Measurements from ENCODE around the gene PTTG2. TPM values are rescaled to one million over a fixed set of nuclear protein-coding genes. Genes with fewer than 3 reads are reported as not detected.
A peak's percentile ranks its signal among the peaks of the same experiment; 100 is the strongest.

PTTG2 gene
- total RNA-seq, 2 donors from 2014 or later: 1.3 to 9.2 TPM

GRCh38 chr4:37998226-37998625, 38.0 kb downstream of the PTTG2 start:
- WGBS, 2 donors: 73 to 81% methylated on average over 9 of the region's 9 CpGs
- Histone ChIP-seq H3K9me3 (no peaks in the 10 kb centered on the region), H3K27ac (no peak overlapping the region), H3K36me3 (replicated peaks in 1 of 2; ENCODE audit: insufficient read depth in 1 of 2, low read depth in 2 of 2) (no peaks in the 10 kb centered on the region), H3K4me3 (no peak overlapping the region), H3K27me3 (no peaks in the 10 kb centered on the region), H3K4me1 (peaks cover 31% of the 10 kb centered on the region)
- intact Hi-C loops (cut with DNase I): no loop called here
- ATAC-seq (no peak), DNase-seq (no peak)
- no peak for TF ChIP-seq CTCF (IDR thresholded peaks at IDR 0.05)
- TF ChIP-seq POLR2A (IDR thresholded peaks at IDR 0.05): no peak

- intact Hi-C loops (cut with DNase I): no loop called here
- H3K4me3 ChIP-seq: no peak overlapping the region
- H3K27ac ChIP-seq: no peak overlapping the region
- no peaks in the 10 kb centered on the region for H3K36me3 ChIP-seq (replicated peaks in 1 of 2; ENCODE audit: insufficient read depth in 1 of 2, low read depth in 2 of 2)
- ATAC-seq (peak; percentile 42), DNase-seq (peak in 2 of 4 donors; percentile 37 to 48)
- whole genome bisulfite sequencing, 2 donors: 62 to 63% methylated on average over 12 of the region's 12 CpGs
- peaks cover 22% of the 10 kb centered on the region for H3K4me1 ChIP-seq
- no peaks in the 10 kb centered on the region for H3K27me3 ChIP-seq
- no peak for TF ChIP-seq CTCF (IDR thresholded peaks at IDR 0.05)
- no peak for TF ChIP-seq POLR2A (IDR thresholded peaks at IDR 0.05)
- H3K9me3 ChIP-seq: no peaks in the 10 kb centered on the region
Observed at GRCh38 chr4:37999000-37999716, 39.0 kb downstream of the PTTG2 start.

- no peak for DNase-seq
- 93 to 94% methylated on average over 3 of the region's 3 CpGs for WGBS, 2 donors
- no peak overlapping the region for H3K27ac ChIP-seq
- peaks cover 16% of the 10 kb centered on the region for H3K4me1 ChIP-seq
- no peaks in the 10 kb centered on the region for H3K9me3 ChIP-seq
- no peak overlapping the region for H3K4me3 ChIP-seq
- intact Hi-C loops (cut with DNase I): no loop called here
- no peaks in the 10 kb centered on the region for H3K27me3 ChIP-seq
- no peak for ATAC-seq
- H3K36me3 ChIP-seq (replicated peaks in 1 of 2; ENCODE audit: insufficient read depth in 1 of 2, low read depth in 2 of 2): no peaks in the 10 kb centered on the region
- TF ChIP-seq CTCF (IDR thresholded peaks at IDR 0.05): no peak
- TF ChIP-seq POLR2A (IDR thresholded peaks at IDR 0.05): no peak
Observed at GRCh38 chr4:37999965-38000364, 39.8 kb downstream of the PTTG2 start.

GRCh38 chr4:38001927-38002326, 41.7 kb downstream of the PTTG2 start:
- ATAC-seq (no peak), DNase-seq (no peak)
- no peak overlapping the region for H3K27ac ChIP-seq
- H3K9me3 ChIP-seq: no peaks in the 10 kb centered on the region
- TF ChIP-seq CTCF (IDR thresholded peaks at IDR 0.05) (no peak), POLR2A (IDR thresholded peaks at IDR 0.05) (no peak)
- H3K4me3 ChIP-seq: no peak overlapping the region
- H3K36me3 ChIP-seq (replicated peaks in 1 of 2; ENCODE audit: insufficient read depth in 1 of 2, low read depth in 2 of 2): no peaks in the 10 kb centered on the region
- peaks cover 14% of the 10 kb centered on the region for H3K4me1 ChIP-seq
- H3K27me3 ChIP-seq: no peaks in the 10 kb centered on the region
- WGBS, 2 donors: 86 to 92% methylated on average over 3 of the region's 3 CpGs
- intact Hi-C loops (cut with DNase I): no loop called here

Data from body of pancreas (tissue), 4 donors.